GM19397 (cell line): ENCODE results near the gene DDX51.
"Not testable (repeated sequence)": the region's sequence is repeated elsewhere in the genome, so short reads cannot be mapped to it uniquely, and the experiment has no call there.

ENCODE experiments used
- ATAC-seq: cut with Tn5 transposase; IDR thresholded peaks from one replicate; pipeline ENCODE4 v1.9.1; 2021; ENCODE audit warnings: mild to moderate bottlenecking, moderate library complexity; ENCODE audit not compliant: unreplicated experiment

Gene DDX51

GRCh38 chr12:132141976-132142678, 2.0 kb downstream of the DDX51 start:
- no peak for ATAC-seq

DNA sequence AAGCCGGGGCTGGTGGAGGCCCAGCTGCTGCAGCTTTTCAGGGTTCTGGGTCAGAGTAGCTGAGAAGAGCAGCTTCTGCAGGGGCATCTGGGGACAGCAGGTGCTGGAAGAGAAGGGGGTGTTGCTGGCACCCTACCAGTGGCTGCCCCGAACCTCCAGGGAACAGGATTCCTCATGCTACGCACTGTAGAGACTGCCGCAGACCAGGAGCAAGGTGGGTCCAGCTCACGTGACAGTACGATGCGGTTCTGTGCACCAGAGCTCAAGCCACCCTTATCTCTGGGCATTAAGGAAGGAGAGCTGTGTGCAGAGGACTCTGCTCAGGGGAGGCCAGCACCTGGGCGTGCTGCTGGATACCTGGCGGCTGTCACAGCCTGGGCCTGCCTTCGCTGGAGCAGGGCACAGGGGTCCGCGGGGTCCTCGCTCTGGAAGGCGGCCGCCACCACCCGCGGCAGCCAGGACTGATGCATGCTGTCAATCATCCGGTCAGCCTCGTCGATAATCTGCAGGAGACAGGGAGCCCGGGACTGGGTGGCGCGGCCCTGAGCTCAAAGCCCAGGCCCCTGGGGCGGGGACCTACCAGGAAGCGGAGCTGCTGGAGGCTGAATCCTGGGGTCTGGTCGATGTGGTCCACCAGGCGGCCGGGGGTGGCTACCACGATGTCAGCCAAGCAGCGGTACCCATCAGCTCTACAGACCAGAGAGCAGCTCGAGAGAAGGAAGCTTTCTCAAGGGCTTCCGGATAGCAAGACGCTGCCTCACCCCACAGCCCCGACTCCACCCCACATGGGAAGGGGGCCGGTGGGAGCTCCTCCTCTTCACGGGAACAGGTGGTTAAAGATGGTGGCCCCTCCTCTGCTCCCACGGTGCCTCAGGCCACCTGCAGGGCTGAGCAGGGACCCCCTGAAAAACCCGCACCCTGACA, 2.9 kb downstream of the DDX51 start:
- no peak for ATAC-seq

- no peak for ATAC-seq
Observed at GRCh38 chr12:132140501-132140900, 3.6 kb downstream of the DDX51 start.

DNA sequence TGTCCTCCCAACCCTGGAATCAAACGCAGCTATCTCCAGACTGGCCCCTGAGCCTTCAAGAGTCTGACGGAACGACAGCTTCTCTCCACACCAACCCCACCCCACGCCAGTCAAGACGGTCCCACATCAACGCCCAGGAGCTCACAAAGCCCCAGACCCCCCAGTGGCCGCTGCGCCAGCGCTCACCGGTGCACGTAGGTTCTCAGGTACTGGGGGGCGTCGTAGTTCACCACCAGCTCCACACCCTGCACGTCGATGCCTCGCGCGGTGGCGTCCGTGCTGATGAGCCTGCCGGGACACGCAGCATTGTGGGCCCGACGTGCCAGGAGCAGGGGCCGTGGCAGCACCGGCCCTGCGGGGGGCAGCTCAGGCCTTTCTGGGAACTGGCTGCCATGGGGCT, 4.2 kb downstream of the DDX51 start:
- no peak for ATAC-seq

GRCh38 chr12:132138941-132139871, 4.9 kb downstream of the DDX51 start:
- ATAC-seq = no peak

DNA sequence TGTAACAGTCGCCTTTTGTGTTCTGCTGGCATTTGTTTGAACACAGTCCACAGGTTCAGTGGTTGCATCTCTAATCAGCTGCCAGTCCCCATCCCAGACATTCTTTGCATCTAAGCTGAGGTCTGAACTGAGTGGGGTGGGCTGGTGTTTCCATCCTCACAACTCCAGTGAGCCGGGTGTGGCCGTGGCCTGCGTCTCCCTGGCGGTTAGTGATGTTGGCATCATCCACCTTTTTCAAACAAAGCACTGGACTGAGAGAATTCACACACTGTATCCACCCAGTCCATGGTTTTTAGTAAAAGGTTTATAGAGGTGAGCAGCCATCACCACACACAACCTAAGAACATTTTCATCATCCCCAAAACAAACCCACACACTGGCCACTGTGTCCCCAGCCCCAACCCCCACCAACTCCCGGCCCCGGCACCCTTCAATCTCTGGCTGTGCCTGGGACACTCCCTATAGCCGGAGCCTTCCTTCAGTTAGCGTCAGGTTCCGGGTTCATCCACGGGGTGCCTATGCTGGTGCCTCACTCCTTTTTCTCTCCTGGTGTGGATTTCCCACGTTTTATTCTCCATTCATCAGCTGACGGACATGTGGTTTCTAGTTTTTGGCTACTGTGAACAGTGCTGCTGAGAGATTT, 6.5 kb downstream of the DDX51 start:
- no peak for ATAC-seq

GRCh38 chr12:132136226-132136625, 7.9 kb downstream of the DDX51 start:
- not testable (repeated sequence) for ATAC-seq

GRCh38 chr12:132134653-132135183, 9.4 kb downstream of the DDX51 start:
- not testable (repeated sequence) for ATAC-seq

DNA sequence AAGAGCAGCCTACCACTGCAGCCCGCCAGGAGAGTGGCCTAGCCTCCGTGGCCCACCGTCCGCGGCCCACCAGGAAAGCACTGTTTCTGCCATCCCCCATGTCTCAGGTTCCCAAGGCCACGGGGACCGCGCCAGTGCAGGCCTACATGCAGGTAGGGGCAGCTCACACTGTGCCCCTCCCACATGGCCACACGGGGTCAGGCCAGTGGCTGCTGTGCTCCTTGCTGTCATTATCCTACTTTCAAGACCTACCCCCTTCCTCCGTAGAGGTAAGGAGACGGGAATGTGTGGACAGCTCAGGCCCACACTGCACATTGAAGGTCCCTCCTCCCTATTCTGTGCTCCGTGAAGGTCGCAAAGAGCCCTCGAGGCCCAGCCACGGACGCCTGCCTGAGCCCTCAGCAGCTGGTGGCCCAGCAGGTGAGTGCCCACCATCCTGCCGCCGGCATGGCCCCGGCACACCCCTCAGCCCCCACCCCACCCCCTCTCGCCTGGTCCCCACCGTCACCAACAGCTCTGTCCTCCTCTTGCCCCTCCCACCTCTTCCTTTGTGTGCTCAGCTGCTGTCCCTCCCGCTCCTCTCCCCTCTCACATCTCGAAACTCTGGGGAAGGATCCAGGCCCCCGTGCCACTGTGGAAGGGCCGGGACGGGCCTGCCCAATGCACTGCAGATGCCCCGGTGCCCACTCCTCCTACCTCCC, 10.0 kb downstream of the DDX51 start:
- no peak for ATAC-seq

DNA sequence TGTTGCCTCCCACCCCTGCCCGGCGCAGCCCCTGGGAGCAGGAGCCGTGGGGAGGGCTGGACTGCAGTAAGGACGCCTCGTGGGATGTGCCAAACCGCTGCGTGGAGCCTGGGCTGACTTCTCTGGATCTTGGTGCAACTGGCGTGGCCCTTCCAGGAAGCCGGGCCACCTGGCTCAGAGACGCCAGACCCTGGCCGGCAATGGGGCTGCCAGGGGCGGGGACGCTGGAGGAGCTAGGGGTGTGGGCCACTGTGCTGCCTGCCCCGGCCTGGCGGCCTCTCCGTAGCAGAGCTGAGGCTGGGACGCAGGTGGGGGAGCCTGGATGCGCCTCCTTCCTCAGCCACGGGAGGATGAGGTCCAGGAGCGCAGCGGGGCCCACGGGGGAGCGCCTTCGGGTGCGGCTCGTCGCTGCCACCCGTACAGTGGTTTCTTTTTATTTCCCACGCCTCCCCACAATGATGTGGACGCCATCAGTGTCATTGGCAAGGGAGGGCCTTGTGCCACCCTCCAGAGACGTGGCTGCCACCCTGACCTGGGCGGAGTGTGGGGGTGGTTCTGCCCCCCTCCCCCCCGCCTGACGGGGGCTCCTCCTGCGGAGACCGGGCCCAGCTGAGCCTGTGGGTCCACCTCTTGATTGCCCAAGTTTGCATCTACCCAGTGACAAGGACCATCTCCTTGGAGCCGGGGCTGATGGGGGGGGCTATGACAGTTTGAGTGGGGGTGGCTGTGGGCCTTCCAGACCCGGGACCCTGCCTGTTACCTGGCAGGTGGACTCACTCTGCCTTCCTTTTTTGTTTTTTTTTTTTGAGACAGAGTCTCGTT, 11.3 kb downstream of the DDX51 start:
- ATAC-seq = no peak

DNA sequence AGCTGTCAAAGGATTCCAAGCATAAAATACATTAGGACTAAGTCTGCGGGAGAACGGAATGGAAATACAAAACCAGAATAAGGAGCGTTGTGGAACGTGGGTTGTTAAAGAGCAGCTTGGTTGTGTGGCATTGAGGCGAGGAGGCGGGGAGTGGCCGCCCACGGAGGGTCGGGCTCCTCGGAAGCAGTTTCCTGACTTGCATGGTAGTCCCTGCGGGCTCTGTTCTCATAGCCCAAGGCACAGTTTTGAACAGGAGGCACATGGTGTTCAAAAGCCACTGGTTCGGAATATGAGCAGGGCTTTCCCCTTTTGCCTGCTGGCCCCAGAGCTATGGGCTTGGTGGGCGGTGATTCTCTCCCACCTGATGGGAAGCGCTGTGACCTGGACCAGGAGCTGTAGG, 12.2 kb downstream of the DDX51 start:
- no peak for ATAC-seq

GRCh38 chr12:132131229-132131628, 12.9 kb downstream of the DDX51 start:
- no peak for ATAC-seq

DNA sequence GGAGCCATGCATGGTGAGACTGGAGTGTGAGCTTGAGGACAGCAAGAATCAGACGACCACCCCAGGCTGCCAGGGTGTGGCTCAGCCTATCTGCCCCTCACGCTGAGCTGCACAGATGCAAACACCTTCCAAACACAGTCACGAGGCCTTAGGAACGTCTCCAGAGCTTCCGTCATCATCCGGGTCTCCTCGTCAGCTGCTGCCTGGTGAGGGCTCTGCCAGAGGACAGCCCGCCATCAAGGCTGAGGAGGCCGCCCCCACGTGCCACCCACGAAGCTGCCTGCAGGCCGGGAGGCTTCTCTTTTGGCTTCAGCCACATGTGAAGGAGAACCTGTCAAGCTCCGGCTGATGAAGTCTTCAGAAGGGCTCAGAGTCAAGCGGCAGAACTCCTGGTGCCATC, 13.4 kb downstream of the DDX51 start:
- no peak for ATAC-seq

DNA sequence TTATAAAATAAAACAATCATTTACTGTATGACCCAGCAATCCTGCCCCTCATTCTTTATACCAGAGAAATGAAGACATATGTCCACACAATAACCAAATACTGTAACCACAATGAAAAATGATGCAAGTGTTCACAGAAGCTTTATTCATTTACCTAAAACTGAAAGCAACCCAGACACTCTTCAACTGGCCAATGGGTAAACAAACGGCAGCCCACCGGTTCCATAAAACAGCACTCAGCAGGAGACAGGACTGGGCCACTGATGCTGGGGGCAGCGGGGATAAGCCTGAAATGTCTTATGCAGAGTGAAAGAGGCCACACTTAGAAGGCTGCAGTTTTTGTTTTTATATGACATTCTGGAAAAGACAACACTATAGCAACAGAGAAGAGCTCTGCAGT, 15.1 kb downstream of the DDX51 start:
- ATAC-seq = no peak

- ATAC-seq = no peak
Observed at GRCh38 chr12:132127041-132127440, 17.1 kb downstream of the DDX51 start.

DNA sequence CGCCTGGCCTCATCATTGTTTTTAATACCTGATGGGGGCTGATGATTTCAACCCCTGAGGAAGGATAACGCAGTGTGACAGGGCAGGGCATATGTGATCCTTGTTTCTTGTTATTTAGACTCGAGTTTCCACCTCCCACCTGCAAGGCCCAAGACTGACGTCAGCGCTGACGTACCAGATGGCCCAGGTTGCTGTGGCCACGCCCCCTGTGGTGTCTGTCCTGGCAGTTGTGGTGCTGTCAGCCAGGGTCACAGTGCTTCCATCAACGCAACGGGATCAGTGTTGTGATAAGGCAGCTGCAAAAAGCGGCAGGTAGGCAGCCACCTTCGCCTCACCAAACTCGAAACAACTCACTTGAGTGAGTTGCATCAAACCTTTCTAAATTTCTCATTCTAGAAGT, 18.4 kb downstream of the DDX51 start:
- no peak for ATAC-seq

GRCh38 chr12:132124766-132125425, 19.2 kb downstream of the DDX51 start:
- no peak for ATAC-seq
